SHP77 (cell line): Measurements from ENCODE around the gene SFI1.
"Not testable (repeated sequence)": the region's sequence is repeated elsewhere in the genome, so short reads cannot be mapped to it uniquely, and the experiment has no call there.

Experiments
- DNase-seq, 2 experiments: peaks; one replicate each; lab custom pipeline; 2025; lab: John Stamatoyannopoulos, UW

The SFI1 gene

DNA sequence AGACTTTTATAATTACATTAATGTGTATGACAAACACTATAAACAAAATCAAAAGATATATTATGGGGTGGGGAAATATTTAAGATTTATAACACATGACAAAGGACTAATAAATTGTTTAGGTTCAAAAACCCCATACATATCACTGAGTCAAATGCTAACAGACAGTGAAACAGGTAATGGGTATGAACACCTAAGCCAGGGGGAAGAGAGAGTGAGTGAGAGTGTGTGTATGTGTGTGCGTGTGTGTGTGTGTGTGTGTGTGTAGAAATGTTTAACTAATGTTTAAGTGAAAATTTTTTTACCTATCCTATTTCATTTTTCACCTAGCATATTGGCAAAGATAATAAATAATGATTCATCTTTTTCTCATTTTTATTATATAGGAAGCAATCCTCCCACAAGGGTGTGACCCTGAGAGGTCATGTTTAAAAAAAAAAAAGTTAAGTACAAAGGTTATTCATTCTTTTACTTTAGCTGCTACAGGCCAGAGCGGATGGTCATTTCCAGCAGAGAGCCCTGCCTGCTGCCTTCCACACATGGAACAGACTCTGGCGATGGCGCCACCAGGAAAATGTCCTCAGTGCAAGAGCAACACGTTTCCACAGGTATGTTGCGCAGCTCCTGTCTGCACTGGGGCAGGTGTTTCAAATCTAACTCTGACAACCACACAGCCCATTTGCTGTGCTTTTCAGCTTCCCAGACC, 92.8 kb downstream of the SFI1 start:
- no peak for DNase-seq

DNA sequence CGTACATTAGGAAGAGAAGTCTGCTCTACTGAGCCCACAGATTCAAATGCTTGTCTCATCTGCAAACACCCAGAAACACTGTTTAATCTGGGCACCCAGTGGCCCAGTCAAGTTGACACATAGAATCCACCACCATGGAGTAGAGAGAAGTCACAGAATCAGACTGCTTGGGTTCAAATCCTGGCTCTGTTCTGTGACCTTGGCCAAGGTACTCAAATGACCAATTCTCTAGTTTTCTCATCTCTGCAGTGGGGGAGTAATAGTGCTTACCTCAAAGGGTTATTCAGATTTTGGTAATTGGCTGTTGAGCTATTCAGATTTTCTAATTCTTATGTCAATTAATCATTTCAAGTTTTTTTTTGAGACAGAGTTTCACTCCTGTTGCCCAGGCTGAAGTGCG, 93.8 kb downstream of the SFI1 start:
- DNase-seq, result not testable (repeated sequence)

DNA sequence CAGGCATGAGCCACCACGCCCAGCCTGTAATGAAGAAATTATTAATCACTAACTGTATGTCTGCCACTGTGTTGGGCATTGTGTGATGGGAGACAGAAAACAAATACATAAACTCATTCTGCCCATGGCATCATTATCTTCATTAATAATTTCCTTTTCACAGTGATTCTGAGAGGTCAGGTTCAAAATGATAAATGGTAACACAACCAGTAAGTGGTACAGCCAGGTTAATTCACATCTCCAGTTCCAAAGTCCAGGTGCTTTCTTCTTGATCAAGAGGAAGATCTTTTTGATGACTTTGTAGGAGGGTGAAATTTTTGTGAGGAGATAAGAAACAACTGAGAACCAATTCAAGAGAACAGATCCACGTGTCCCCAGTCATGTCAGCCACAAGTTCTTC, 98.9 kb downstream of the SFI1 start:
- DNase-seq, result no peak

DNA sequence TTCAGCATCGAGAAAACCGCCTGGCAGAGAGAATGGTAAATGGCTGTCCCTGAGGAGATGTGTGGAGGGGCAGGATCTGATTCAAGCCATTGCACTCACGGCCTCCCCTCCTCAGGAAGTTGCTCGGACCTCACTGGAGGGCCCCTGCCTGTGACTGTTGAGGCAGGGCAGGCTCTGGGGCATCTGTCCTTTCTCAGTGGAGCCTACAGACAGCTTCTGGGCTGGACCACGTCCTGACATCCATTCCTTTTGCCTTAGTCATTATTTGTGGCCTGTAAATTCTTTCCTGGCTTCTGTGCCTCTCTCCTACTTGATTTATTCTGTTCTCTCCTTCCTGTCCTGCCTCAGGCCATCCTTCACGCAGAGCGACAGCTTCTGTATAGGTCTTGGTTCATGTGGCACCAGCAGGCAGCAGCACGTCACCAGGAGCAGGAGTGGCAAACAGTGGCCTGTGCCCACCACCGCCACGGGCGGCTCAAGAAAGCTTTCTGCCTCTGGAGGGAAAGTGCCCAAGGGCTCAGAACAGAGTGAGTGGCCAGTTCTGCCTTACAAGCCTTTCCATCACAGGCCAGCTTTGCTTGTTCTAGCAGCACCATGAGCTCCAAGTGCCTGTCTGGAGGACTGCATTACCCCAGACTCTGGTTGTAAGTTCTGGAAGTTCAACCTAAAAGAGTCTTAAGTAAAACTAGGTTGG, 106.1 kb downstream of the SFI1 start:
- DNase-seq, result no peak

DNA sequence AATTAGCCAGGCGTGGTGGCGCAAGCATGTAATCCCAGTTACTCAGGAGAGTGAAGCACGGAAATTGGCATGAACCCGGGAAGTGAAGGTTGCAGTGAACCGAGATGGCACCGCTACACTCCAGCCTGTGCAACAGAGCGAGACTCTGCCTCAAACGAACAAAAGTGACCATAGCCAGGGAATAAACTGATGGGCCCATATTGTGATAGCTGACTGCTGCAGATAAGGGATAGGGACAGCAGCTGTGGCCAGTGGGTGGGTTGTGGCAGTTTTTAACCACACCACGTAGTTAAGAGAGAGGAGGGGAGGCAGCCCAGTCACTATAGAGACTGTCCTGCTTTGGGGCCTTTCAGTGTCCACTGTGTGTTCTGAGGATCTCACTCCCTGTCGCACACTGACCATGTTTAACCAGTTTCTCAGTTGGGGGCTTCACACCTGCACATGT, 106.8 kb downstream of the SFI1 start:
- no peak for DNase-seq

DNA sequence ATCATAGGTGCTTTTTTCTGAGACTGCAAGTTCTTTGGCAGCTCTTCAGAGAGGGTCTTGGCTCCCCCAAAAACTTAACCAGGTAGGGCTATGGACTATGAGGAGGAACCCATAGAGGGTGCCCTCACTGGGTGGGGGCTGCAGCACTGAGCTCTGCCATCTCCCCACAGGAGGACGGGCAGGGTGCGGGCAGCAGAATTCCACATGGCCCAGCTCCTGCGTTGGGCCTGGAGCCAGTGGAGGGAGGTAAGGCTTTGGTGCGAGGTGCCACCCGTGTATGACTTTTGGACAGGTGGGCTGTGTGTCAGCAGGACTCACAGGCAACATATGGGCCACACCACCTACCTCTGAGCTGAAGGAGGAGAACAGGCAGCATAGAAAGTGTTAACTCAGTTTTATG, 107.2 kb downstream of the SFI1 start:
- DNase-seq, result no peak

DNA sequence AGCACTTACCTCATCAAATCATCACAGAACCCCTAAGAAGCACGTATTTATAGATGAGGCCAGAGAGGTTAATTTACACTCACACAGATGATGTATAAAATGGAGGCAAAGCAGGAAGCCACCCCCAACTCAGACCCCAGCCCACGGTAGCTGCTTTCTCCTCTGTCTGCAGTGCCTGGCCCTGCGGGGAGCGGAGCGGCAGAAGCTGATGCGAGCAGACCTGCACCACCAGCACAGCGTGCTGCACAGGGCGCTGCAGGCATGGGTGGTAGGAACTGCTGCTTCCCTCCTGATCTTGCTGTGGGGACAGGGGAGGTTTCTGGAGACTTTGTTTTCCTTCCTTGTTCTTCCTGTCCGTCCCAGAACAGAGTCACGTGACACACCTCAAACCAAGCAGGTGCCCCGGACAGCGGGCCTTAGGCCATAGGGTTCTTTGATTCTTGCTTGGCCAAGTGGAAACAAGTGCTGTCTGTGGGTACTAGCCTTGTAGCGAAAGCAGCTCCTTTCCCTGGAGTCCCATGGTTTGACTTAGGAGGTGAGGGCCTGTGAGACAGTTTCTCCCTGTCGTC, 107.9 kb downstream of the SFI1 start:
- DNase-seq, result no peak

DNA sequence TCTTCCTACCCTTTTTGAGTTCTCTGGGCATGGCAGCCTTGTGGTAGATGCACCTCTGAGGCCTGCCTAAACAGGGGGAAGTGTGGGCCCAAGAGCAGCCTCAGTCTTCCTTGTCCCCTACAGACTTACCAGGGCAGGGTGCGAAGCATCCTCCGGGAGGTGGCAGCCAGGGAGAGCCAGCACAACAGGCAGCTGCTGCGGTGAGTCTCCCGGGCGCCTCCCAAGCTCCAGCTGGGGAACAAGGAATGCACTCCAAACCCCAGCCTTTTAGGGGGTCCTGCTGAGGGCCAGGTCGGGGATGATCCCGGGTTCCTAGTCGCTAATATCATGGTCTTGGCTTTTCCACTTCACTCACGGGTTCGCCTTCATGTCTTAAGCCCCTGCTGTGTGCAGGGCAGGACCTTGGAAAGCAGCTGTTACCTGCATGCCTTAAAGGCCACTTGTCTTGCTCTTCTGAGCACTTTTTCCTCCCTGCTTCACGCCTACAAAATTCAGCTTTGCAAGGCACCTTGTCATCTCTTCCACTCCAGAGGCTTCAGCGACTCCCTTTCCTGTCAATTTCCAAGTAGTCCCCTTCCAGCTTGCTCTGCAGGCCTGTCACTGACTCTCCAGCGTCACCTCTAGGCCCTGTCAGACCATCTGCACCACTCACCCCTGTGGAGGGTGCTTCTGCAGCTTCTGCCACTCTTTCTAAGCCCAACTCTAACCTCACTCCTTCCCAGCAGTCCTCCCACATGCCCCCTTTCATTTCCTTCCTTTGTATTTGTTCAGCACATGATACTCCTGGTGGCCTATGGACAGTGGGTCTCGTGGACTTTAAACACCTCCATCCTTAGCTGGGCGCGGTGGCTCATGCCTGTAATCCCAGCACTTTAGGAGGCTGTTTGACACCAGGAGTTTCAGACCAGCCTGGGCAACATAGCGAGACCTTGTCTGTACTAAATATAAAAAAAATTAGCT, 108.7 kb downstream of the SFI1 start:
- no peak for DNase-seq

DNA sequence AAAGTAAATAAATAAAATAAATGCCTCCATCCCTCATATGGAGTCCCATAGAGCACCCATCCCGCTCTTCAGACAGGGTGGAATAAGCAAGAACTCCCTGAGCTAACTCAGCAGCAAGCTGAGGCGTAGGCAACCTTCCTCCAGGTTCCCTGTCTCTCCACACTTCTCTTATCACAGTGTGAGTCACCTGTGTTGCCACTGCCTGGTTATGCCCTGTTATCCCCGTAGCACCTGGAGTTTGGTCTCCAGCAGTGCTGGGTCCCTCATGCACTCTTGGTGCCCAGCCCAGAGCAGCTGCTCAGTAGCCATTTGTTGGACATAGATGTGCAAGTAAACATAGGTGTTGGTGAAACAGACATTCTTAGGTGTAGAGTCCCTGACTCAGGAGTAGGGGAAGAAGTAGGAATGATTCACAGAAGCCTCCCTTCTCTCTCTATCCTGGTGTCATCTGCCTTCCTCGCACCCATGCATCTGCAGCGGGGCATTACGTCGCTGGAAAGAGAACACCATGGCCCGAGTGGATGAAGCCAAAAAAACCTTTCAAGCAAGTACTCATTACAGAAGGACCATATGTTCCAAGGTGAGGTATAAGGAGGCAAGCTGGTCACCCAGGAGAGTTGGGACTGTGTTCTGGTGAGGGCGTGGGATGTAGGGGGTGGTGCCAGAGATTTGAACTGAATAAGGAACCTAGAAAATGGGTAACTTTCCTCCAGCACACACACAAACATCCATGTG, 109.7 kb downstream of the SFI1 start:
- DNase-seq, result no peak

DNA sequence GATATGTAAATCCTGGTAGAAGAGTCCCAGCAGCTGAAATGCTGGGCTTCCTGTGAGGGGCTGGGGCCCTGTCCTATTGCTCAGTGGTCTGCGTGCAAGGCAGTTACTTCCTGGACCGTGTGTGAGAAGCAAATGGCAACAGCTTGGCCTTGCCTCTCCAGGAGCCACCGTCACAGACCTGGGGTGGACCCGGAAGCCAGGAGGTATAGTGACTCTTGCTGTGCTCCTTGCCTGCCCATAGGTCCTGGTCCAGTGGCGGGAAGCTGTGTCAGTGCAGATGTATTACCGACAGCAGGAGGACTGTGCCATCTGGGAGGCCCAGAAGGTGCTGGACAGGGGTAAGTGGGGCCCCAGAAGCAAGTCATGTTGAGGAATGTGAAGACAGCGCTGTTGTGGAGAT, 111.4 kb downstream of the SFI1 start:
- no peak for DNase-seq

DNA sequence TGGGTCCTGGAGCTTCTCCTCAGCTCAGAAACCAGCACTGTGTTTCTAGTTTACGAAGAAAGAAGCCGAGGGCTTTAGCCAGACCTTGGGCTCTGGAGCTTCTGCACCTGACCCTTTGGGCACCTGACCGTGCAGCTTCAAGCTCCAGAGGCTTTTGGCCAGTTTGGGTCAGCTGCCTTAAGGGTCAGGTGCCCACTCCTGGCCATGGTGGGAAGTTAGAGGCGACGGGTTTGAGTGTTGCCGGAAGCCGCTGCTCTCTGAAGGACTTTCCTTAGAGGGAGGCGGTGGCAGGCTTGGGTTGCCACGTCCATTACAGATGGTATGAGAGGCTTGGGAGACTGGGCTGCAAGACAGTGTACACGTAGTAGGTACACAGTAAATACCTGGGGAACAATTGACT, 113.4 kb downstream of the SFI1 start:
- no peak for DNase-seq

DNA sequence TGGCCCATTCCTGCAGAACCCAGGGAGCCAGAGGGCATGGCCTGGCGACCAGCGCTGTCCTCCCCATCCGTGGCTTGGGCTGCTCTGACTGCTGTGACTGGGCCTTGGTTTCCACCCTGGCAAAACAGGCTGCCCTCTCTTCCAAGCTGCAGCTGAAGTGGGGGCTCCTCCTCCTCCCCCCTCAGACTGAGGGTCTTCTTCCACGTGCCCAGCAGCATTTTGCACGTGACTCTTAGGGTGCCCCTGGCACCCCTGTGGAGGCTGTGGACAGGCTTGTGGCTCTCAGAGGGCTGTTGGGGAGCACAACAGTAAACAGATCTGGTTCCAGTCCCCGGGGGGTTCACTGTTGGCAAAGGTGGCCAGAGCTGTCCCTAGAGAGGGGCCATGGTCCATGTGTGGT, 114.3 kb downstream of the SFI1 start:
- no peak for DNase-seq

DNA sequence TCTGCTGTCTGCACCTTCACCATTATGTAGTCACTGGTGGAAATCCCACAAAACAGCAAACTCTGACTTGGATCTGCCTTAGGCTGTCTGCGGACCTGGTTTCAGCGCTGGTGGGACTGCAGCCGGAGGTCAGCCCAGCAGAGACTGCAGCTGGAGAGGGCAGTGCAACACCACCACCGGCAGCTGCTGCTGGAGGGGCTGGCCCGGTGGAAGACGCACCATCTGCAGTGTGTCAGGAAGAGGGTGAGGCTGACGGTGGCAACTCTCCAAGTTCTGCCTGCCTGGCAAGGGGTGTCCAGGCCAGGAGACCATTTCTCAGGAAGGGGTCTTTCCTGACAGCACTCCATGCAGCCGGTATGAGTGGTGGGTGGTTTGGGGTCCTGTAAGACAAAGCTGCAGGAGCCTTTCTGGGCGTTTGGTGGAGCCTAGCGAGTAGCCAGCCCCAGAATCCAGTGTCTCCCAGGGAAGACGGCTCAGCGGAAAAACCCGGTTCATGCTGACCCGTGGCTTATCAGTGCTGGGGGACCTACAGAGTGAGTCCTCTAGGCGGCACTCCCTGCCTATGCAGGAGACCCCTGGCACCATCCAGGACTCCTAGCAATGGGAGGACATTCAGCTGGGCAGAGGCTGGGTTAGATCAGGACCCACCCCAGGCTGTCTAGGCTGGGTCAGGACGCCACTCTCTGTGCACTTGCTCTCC, 114.9 kb downstream of the SFI1 start:
- DNase-seq, result peak in 1 of 2 experiments; percentile 75

DNA sequence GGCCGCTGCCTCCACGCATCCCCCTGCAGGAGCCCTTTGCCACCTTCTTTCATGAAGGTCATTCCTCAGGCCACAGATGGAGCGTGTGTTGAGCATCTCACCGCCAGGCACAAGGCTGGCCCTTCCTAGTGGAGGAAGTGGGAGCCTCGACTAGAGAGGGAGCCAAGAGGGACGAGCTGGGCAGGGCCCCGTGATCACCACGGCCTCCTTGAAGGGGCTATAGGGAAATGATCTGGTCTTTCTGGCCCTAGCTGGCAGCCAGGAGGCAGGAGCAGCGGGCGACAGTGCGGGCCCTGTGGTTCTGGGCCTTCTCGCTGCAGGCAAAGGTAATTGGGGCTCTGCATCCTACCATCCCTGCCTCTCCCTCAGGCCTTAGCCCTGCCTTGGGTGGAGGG, 116.6 kb downstream of the SFI1 start:
- no peak for DNase-seq

DNA sequence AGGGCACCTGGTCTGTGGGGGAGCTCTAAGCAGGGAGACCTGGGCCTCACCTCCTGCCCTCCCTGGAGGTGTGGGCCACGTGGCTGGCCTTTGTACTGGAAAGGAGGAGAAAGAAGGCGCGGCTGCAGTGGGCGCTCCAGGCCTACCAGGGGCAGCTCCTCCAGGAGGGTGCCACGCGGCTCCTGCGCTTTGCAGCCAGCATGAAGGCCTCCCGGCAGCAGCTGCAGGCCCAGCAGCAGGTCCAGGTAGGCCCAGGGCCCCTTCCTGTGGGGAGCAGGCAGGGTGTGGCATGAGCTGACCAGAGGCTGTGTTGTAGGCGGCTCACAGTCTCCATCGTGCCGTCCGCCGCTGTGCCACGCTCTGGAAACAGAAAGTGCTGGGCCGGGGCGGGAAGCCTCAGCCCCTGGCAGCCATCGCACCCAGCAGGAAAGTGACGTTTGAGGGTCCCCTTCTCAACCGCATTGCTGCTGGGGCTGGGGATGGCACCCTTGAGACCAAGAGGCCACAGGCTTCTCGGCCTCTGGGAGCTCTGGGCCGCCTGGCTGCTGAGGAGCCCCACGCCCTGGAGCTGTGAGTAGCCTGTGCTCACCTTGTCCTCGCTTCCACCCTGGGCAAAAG, 117.1 kb downstream of the SFI1 start:
- no peak for DNase-seq

DNA sequence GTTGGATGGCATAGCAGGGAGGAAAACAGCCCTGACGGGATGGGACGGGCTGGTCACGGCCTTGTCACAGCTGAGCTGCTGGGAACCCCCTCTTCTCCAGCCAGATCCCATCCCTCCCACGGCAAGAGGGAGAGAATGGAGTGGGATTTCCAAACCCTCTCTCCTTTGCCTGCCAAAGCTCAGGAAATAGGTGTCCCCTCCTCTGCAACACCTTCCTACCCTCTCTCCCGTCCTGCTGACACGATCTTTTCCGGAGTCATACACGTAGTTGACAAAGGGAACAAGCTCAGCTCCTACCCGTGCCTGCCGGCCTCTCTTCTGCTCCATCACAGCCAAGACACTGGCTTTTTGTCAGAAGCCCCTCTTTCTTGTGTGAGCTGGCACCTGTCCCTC, 117.6 kb downstream of the SFI1 start:
- DNase-seq, result no peak

DNA sequence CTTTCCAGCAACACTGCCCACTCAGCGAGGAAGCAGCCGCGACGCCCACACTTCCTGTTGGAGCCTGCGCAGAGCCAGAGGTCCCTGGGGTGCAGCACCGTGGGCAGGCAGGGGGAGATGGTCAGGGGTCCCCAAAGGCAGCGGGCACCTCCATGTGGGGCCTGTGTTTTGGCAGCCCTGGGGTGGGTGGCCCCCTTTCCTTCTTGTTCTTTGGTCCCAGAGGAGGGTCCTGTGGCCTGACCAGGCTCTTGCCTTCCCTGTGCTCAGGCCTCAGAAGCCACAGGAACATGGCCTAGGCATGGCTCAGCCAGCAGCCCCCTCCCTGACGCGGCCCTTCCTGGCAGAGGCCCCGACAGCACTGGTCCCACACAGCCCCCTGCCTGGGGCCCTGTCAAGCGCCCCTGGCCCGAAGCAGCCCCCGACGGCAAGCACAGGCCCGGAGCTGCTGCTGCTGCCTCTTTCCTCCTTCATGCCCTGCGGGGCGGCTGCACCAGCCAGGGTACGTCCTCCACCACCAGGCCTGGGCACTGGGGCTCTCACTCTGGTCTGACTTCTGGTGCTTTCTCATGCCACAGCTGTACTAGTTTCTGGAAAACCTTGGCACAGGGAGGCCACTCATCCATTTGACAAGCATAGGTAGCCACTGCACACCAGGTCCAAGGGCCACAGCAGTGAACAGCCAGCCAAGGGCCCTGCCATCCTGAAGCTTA, 118.6 kb downstream of the SFI1 start:
- DNase-seq, result no peak

DNA sequence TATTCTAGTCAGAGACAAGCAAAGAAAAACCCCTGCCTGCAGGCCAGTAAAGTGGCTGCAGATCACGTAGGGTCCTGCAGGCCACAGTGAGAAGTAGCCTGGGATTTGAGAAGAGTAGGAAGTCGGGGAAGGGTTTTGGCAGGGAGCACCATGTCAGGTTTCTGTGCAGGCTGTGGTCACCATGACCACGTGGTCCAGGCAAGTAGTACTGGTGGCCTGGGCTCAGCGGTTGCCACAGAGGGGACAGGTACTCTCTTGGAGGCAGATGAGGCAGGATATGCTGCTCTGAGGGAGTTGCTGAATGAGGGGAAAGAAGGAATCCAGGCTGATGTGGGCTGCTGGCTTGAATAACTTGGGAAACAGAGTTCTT, 119.1 kb downstream of the SFI1 start:
- no peak for DNase-seq

DNA sequence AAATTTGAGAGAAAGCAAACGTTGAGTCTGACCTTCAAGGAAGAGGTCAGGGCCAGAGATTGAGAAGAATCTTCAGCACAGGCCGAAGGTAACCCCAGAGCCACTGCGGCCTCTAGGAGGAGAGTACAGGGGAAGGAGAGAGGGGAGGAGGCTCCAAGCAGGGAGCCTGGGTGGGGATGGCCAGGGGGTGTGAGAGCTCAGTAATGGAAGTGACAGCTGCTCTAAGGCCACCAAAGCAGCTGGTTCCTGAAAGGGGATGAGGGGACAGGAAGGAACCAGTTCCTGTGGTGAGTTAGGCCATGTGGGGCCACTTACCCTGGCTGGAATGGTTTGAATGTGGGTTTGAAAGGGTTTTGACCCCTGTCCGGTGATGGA, 119.6 kb downstream of the SFI1 start:
- DNase-seq, result peak in 1 of 2 experiments; percentile 11
